ENCODE results near the gene NETO2.
"Not testable (repeated sequence)": the region's sequence is repeated elsewhere in the genome, so short reads cannot be mapped to it uniquely, and the experiment has no call there.

NETO2 gene

DNA sequence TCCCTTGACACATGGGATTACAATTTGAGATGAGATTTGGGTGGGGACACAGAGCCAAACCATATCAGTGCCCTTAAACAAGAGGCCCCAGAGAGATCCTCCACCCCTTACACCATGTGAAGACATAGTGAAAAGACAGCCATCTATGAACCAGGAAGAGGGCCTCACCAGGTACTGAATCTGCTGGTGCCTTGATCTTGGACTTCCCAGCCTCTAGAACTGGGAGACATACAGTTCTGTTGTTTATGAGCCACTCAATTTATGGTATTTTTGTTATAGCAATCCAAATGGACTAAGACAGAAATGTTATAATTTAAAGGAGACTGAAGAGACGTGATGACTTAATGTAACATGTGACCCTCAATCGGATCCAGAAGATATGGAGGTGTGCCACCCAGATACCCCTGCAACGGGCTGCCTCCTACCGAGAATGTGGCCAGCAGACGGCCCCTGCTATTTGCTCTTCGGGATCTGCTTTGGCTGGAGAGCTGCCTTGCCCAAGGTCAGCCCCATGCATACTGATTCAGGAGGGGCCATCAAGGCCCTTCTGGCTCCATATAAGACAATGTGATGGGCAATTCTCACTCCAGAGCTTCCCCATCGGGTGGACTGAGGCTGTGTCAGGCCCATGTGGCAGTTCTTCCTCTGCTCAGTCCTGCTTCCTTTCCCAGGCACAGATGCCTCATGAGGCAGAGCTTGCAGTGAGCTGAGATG lies 80.6 kb downstream of the NETO2 start:
- no peak for DNase-seq

DNA sequence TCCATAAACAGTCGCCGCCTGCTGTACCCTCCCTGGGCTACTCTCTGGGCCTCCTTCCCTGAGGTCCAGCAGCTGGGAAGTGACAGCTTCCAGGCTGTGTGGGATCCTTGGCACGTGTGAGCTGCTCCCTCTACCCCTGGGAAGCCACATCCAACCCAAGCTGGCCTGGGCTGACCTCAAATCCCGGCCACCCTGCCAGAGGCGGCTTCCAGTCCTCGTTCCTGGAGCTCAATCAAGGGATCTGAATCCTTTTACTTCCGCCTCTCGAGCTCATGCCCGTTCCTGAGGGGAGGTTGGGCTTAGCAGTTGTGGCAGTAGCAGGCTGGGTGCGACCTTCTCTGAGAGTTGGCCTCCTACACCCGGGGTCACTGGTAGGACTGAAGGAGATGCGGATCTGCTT lies 82.5 kb downstream of the NETO2 start:
- no peak for DNase-seq

DNA sequence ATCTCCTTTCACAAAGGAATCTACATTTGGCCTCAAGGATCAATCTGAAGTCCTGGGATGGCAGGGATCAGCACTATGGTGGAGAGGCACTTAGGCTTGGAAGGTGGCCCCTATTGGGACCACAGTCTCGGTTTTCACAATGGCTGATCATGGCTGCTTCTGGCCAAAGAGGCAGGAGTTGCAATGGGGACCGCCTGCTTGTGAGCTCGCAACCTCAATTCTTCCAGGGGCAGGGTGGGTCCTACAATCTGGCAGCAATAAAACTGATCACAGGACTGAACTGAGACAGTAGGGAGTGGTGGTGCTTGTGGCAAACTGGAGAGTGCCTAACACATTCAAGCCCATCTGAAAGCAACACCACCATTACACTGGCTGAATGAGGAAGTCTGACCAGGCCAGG lies 83.1 kb downstream of the NETO2 start:
- no peak for DNase-seq

DNA sequence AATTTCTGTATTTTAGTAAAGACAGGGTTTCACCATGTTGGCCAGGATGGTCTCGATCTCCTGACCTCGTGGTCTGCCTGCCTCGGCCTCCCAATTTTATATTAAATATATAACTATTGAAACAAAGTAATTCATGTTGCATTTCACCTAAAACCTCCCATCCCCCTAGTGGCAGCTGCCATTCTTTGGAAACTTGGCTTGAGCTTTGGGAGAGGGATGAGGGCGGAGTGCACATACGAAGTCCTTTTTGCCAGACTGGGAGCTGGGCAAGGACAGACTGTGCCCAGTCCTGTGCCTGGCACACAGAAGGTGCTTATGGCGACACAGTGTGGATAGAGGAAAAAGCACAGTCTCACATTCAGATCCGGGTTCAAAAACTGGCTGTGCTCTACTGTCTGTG lies 83.8 kb downstream of the NETO2 start:
- DNase-seq = no peak

DNA sequence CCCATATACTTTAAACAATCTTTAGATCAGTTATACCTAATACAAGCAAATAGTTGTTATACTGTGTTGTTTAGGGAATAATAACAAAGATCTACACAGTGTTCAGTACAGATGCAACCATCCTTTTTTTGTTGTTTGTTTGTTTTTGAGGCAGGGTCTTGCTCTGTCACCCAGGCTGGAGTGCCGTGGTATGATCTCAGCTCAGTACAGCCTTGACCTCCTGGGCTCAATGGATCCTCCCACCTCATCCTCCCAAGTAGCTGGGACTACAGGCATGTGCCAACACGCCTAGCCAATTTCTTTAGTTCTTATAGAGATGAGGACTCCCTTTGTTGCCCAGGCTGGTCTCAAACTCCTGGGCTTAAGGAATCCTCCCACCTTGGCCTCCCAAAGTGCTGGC lies 84.6 kb downstream of the NETO2 start:
- DNase-seq = not testable (repeated sequence)

DNA sequence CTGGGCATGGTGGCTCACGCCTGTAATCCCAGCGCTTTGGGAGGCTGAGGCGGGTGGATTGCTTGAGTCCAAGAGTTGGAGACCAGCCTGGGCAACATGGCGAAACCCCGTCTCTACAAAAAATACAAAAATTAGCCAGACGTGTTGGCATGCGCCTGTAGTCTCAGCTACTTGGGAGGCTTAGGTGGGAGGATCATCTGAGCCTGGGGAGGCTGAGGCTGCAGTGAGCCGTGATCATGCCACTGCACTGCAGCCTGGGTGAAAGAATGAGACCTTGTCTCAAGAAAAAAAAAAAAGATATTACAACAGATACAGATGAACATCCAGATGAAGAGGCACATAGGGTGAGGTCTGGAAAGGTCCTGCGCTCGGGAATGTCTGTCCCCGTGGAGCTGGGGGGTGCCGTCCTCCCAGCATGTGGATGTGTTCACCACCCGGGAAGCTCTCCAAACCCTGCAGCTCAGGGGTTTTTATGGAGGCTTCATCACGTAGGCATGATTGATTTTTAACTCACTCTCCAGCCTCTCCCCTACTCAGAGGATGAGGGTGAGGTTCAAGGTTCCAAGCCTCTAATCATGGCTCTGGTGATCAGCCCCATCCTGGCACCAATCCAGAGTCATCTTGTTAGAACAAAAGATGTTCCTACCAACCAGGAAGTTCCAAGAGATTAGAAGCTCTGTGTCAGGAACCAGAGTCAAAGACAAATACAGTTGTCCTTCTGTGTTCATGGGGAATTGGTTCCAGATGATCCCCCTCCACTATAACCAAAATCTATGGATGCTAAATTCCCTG lies 85.3 kb downstream of the NETO2 start:
- no peak for DNase-seq

DNA sequence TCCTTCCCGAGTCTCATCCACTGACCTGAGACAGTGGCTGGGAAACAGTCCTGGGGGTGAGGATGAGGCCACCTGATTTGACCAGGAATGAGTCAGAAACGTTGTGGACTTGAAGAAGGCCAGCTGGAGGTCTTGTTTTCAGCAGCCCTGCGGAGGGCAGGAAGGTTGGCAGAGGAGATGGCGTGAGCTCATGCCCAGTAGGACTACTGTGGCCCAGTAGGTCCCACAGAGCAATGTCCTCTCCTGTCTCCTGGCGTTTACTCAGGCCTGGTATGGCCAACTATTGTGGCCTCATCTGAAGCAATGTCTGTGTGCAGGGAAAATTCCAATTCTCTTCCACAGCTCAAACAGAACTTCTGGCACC lies 86.1 kb downstream of the NETO2 start:
- DNase-seq = no peak

DNA sequence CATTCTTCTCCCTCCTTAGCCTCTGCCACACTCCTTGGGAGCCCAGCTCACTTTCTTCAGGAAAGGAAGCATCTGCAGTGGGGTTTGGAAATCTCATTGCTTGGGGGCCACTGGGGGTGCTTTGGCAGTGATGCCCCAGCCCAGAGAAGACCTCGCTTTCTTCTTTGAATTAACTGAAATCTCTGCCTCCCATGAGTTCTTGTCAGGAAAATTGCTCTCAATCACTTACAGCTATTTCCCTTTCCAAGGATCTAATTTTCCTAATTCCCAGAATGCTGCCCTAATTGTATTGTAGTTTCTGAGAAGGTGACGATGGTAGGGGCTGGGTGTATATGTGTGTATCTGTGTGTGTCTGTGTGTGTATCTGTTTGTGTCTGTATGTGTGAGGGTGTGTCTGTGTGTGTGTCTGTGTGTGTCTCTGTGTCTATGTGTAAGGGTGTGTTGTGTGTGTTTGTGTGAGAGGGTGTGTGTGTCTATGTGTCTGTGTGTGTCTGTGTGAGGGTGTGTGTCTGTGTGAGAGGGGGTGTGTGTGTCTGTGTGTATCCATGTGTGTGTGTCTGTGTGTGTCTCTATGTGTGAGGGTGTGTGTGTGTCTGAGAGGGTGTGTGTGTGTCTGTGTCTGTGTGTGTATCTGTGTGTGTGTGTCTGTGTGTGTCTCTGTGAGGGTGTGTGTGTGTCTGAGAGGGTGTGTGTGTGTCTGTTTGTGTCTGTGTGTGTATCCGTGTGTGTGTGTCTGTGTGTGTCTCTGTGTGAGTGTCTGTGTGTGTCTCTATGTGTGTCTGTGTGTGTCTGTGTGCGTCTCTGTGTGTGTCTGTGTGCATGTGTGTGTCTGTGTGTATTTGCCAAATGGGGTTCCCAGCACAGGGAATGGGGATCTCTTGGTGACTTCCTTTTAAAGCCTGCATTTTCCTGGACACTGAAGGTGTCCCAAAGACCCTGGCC lies 86.8 kb downstream of the NETO2 start:
- no peak for DNase-seq

DNA sequence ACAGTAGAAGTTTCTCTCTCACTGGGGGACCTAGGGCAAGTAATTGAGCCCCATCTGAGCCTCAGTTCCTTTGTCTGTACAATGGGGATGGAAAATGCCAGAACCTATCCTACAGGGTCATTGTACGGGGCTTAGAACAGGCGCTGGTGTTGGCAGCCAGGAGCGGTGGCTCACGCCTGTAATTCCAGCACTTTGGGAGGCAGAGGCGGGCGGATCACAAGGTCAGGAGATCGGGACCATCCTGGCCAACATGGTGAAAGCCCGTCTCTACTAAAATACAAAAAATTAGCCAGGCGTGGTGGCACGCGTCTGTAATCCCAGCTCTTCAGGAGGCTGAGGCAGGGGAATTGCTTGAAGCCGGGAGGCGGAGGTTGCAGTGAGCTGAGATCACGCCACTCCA lies 87.7 kb downstream of the NETO2 start:
- DNase-seq = not testable (repeated sequence)

DNA sequence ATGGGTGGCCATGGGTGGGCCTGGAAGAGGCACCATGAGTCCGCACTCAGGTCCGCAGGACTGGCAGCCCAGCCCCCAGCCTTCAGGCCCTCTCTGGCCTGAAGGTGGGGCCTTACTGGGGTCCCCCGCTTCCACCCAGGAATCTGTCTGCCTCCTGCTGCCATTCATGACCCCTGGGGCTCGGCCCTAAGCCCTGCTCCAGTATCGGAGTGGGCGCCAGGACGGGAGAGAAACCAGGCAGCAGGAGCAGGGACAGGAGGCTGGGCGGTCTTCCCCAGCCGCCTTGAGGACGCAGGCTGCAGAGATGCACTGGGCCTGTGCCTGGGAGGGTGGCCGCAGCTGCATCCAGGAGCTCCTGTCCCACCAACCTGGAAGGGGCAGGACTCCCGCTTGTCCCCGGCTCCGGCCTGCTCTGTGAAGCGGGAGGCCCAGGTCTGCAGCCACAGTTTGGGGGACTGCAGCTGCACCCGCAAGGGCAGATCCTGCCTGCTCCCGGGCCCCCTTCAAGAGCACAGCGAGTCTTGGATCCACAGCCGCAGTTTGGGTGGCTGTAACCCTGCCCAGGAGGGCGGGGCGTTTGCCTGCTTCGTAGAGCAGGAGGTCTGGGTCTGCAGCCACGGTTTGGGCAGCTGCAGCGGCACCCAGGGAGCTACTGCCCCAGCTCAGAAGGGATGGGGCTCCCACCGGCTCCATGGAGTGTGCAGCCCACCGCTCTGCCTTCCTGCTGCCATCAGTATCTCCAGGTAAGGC lies 88.4 kb downstream of the NETO2 start:
- no peak for DNase-seq

DNA sequence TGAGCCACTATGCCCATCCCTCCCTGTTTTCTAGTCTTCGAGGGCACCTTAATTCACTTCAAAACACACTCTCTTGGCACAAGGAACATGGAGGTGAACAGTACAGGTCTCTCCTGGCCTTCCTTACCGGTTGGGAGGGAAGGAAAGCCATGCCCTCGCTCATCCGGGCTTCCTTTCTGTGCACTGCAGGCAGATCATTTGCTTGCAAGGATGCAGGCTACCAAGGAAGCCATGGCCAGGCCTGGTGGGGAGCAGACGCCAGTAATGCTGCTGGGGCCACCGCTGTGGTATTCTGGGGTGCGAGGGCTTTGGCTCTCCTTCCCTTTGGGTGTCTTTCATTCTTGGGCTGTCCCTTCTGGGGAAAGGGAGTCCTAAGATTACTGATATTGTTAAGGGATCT lies 89.4 kb downstream of the NETO2 start:
- no peak for DNase-seq

DNA sequence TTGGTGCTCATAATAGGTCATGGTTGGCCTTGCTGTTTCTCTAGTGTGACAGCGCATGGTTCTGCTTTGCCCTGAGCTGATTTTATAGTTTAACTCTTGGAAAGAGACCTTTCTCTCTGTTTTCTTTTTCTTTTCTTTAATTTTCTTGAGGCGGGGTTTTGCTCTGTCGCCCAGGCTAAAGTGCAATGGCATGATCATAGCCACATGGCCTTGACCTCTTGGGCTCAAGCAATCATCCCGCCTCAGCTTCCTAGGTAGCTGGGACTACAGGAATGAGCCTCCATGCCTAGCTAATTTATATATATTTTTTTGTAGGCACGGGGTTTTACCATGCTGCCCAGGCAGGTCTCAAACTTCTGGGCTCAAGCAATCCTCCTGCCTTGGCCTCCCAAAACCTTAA lies 89.8 kb downstream of the NETO2 start:
- no peak for DNase-seq

DNA sequence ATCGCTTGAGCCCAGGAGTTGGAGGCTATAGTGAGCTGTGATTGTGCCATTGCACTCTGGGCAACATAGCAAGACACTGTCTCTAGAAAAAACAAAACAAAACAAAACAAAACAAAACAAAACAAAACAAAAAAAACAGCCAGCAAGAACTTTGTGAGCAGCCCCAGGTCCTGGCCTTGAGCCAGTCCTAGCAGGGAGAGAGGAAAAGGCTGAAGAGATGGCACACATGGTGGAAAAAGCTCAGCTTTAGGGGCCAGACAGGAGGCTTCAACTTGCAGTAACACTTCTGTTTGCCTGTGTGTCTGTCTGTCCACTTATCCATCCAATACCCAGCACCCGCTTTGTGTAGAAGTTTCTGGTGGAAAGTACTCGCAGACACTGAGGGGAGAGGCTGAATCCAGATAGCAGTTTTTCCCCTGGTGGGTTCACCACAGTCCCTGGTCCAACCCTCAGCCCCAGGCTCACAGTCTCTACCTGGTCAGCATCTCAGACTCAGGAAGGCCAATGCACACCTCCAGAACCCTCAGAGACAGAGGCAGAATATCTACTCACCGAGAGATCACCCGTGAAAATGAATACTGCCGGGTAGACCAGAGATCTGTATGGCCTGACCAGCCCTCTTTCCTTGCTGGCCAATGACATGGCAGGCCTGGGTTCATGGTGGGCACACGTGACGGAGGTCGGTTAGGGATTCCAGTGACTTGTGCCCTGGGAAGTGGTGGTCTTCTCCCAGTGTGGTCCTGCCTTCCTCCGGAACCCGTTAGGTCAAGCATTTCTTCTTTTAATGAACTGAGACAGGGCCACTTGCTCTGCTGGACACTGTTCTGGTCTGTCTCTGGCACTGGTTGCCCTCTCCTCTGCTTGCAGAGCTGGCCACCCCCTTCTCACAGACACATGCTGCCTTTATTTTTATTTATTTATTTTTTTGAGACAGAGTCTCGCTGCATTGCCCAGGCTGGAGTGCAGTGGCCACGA lies 90.8 kb downstream of the NETO2 start:
- DNase-seq = no peak

DNA sequence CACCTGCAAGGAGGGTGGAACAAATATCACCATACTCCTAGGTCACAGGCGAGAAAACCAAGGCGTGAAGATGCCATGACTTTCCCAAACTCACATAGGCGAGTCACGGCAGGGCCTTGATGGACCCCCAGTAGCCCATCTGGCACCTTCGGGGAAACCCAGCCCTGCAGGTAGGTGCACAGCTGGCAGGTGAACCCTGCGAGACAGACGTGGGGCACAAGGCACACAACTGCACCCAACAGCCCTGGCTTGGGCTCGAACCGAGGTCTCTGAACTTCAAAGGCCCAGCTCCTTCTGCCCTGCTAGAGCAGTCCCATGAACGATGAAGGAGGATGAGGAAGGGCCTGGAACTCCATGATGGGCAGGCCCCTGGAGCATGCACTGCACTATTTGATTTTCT lies 92.7 kb downstream of the NETO2 start:
- DNase-seq = no peak

DNA sequence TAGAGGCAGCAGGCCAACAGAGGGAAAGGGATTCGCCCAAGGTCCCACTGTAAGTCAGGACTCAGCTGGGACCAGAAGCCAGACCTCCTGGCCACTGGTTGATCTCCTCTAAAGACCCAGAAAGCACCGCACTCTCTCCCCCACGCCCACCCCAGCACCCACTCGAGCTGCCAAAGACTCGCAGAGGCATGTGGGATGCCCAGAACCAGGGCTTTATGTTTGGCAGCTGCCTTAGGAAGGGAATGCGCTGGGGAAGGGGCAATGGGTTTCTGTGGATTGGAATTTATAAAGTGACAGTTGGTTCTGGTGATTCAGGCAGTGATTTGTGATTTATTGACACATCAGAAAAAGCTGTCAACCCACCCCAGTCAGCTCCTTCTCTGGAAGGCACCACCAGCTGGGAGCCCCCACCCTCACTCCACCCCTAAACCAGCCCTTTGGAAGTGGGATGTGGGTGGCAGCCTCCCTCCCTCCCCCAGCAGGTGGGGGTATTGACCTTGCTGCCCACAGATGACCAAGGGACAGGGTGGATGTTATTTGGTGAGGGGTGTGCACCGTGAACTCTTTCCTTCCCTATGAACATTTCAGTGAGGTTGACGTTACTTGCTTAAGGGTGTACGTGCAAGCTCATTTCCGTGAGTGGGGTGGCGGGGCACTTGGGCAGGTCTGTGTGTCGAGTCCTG lies 93.7 kb downstream of the NETO2 start:
- DNase-seq = no peak

DNA sequence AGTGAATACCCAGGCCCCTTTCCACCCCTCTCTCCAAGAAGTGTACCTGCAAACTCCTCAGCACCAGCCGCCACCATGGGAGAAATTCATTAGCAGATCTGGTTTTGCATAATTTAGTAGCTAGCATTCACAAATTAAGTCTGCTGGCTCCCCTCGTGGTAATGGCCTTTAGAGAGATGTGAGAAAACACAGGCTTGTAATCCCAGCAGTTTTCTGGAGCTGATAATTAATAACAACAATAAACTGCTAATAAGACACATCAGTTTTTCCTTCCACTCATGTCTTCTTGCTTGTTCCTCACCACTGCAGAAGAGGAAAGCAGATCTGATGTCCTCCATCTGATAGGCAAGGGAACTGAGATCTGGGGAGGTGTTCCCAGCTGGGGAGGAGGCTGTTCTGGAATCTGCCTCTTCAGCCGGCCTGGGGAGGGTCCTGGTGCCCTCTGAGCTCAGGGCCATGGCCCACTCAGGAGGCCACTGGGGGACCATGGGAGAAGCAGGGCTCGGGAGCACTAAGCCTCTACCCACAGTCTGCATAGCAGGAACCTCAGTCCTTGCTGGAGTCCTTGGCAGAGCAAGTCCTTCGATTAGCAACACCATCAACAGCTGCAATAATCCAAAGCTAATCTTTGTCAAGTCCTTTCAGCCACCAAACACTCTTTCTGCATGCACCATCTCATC lies 96.1 kb downstream of the NETO2 start:
- no peak for DNase-seq

DNA sequence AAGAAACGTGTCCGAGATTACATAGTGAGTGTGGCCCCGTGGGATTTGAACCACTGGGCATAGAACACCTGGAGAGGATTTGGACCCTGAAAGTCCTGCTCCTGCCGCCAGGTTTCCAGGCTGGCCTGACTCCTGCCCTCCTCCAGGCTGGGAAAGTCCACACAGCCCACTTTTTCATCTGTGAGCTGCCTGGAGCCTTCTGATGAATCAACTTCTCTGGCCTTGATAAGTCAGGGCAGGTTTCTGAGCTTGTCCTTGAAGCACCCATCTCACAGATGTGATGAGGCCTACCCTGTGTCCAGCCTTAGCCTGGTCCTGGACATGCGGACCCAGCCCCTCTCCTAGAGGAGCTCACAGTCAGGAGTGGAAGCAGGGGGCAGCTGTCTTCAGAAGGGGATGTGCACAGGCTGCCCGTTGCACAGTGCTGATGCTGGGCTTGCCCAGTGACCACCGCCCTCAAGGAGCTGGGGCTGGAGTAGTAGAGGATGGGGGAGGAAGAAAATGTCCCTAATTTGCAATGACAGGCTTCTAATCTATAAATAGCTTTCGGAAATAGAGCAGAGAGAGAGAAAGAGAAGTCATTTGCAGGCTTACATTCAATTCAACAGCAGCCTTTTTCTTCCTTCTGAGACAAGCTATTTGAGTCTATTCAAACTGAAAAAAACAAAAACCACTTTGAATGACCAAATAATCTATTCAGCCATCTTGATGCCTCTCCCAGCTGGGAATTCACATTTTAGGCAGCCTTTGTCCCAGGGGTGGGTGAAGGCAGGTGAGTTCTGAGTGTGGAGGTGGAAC lies 96.8 kb downstream of the NETO2 start:
- DNase-seq = no peak

DNA sequence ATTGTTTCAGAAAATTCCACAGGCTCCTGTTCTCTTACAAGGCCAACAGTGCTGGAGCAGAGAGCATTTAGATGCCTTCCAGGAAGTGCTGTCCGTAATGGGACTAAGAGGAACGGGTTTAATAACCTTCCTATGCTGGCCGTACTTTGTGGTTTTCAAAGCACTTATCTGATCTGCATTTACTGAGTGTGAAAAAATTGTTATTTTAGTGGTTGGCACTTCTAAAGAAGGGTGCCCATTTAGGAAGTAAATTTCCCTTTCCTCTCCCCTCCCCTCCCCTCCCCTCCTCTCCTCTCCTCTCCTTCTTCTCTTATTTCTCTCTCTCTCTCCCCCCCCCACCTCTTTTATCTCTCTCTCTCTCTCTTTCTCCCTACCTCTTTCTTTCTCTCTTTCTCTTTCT lies 98.3 kb downstream of the NETO2 start:
- no peak for DNase-seq

DNA sequence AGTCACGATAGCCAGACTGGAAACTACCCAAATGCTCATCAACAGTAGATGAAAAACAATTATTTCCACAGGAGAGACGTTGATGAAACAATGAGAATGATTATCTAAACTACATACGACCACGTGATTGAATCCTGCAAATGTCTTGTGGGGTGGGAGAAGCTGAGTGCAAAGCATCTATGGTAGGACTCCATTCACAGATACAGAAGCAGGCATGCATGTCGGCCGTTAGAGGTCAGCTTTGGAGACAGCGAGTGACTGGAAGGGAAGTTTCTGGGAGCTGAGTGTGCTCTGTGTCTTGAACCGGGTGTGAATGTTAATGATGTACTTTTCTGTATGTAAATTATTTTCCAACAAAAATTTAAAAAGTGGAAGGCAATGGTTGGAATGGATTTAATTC lies 98.7 kb downstream of the NETO2 start:
- no peak for DNase-seq
